ENCODE results near the gene UST.

- TF ChIP-seq POLR2A (IDR thresholded peaks at IDR 0.05; ENCODE audit: low read length): no peak
- TF ChIP-seq GATA1 (IDR thresholded peaks at IDR 0.05; ENCODE audit: low read depth, low read length): no peak
Measured at GRCh38 chr6:148967541-148967956, 220.7 kb downstream of the UST start.

Data from erythroblast (primary cell).